HepG2 (cell line): ENCODE results near the gene RREB1. TPM values are rescaled to one million over a fixed set of nuclear protein-coding genes. Genes with fewer than 3 reads are reported as not detected.

Experiments
- AGO1 ChIP-seq: fragments of 200-400 bp; formaldehyde crosslinking; IDR thresholded peaks from 2 replicates; pipeline ENCODE4 v1.6.1; 2017; ENCODE audit warnings: mild to moderate bottlenecking, low read depth, low read length, moderate library complexity; ENCODE audit not compliant: poor library complexity, severe bottlenecking
- CENPX ChIP-seq: sonication (generic); formaldehyde crosslinking; IDR thresholded peaks from 2 replicates; pipeline ENCODE4 v1.9.0; 2021; ENCODE audit warnings: mild to moderate bottlenecking, missing genetic modification reagents, moderate library complexity
- IRF9 ChIP-seq: sonication (generic); formaldehyde crosslinking; IDR thresholded peaks from 2 replicates; pipeline ENCODE4 v1.8.0; 2022; ENCODE audit warnings: missing genetic modification reagents, mild to moderate bottlenecking, borderline replicate concordance
- MLXIP ChIP-seq: sonication (generic); formaldehyde crosslinking; IDR thresholded peaks from 2 replicates; pipeline ENCODE4 v1.9.0; 2021; ENCODE audit warnings: missing genetic modification reagents, borderline replicate concordance
- NR2F1 ChIP-seq, 2 experiments: fragments of 450-650 bp in 1 of 2; formaldehyde crosslinking in 1 of 2; IDR thresholded peaks; 2 replicates each; pipeline versions ENCODE4 v1.5.0 to v1.6.1; 2016 to 2020; ENCODE audit warnings: mild to moderate bottlenecking in 1 of 2, missing compliant biosample characterization in 1 of 2, missing genetic modification reagents in 1 of 2, moderate library complexity in 1 of 2
- SNAPC4 ChIP-seq: sonication (generic); formaldehyde crosslinking; IDR thresholded peaks from 2 replicates; pipeline ENCODE4 v1.4.0; 2020; ENCODE audit warnings: mild to moderate bottlenecking, missing genetic modification reagents
- TBX2 ChIP-seq: sonication (generic); formaldehyde crosslinking; IDR thresholded peaks from 2 replicates; pipeline ENCODE4 v1.5.0; 2020; ENCODE audit warnings: missing genetic modification reagents, mild to moderate bottlenecking, borderline replicate concordance
- TRIM22 ChIP-seq: fragments of 450-650 bp; IDR thresholded peaks from 2 replicates; pipeline ENCODE4 v1.6.1; 2017
- U2AF1 ChIP-seq: fragments of 200-400 bp; formaldehyde crosslinking; optimal IDR thresholded peaks from 2 replicates; pipeline ENCODE3; 2017; ENCODE audit warnings: mild to moderate bottlenecking, low read depth, low read length
- ZNF225 ChIP-seq: sonication (generic); formaldehyde crosslinking; IDR thresholded peaks from 2 replicates; pipeline ENCODE4 v1.4.0; 2020; ENCODE audit warnings: mild to moderate bottlenecking, missing genetic modification reagents
- ZNF513 ChIP-seq: sonication (generic); formaldehyde crosslinking; conservative IDR thresholded peaks from 2 replicates; pipeline ENCODE4 v1.5.0; 2020; ENCODE audit warnings: missing genetic modification reagents
- ZNF589 ChIP-seq: sonication (generic); formaldehyde crosslinking; conservative IDR thresholded peaks from 2 replicates; pipeline ENCODE4 v1.8.0; 2022; ENCODE audit warnings: mild to moderate bottlenecking, moderate library complexity, missing genetic modification reagents
- ZNF768 ChIP-seq: sonication (generic); formaldehyde crosslinking; IDR thresholded peaks from 2 replicates; pipeline ENCODE4 v1.4.0; 2020; ENCODE audit warnings: missing genetic modification reagents
- ZNF878 ChIP-seq: sonication (generic); formaldehyde crosslinking; IDR thresholded peaks from 2 replicates; pipeline ENCODE4 v1.8.1; 2023; ENCODE audit warnings: mild to moderate bottlenecking, missing genetic modification reagents, moderate library complexity
- ZNF891 ChIP-seq: sonication (generic); formaldehyde crosslinking; IDR thresholded peaks from 2 replicates; pipeline ENCODE4 v1.5.0; 2020; ENCODE audit warnings: mild to moderate bottlenecking, missing genetic modification reagents
- polyA plus RNA-seq, 8 experiments: library from polyadenylated mRNA; depleted of rRNA in 3 of 8; stranded (reverse) in 7 of 8; unstranded in 1 of 8; fragments of >200 nt; fragmentation: Illumina TruSeq in 4 of 8; extraction: Trizol in 4 of 8; gene quantifications; 2 replicates each; pipeline versions ENCODE4 v1.2.1 to v1.2.3, GENCODE V29; 2011 to 2016; ENCODE audit warnings: low read depth in 4 of 8, missing spikeins in 1 of 8, mixed read lengths in 1 of 8; ENCODE audit not compliant: insufficient read depth in 1 of 8
- total RNA-seq, 5 experiments: library from RNA; depleted of rRNA; stranded (reverse); fragments of >200 nt; fragmentation: Illumina TruSeq; extraction: Trizol; gene quantifications; 2 replicates each; pipeline ENCODE4 v1.2.3, GENCODE V29; 2016; ENCODE audit warnings: low read depth in 1 of 5

Gene RREB1
- total and polyA plus RNA-seq, 2 of the 13 experiments (the other 11 are each of a cell fraction or from before 2014, with no cell fraction given) = 6.1 to 23.2 TPM

- TF ChIP-seq ZNF225 = peak; percentile 81; the same call in 1 of the 2 replicates
- TF ChIP-seq MLXIP (CRISPR knock-in tag) = no peak
- TF ChIP-seq CENPX (CRISPR knock-in tag) = no peak
- TF ChIP-seq ZNF768 (CRISPR knock-in tag) = no peak; the same call in 1 of the 2 replicates
- 0 out of 2 replicates have a peak, but pooled peaks have one; percentile 55 for TF ChIP-seq SNAPC4 (CRISPR knock-in tag)
- no peak for TF ChIP-seq ZNF589 (CRISPR knock-in tag)
- peak; percentile 73; the same call in 1 of the 2 replicates for TF ChIP-seq ZNF891 (CRISPR knock-in tag)
- TF ChIP-seq U2AF1 = peak; percentile 49
- TF ChIP-seq AGO1 = peak; percentile 76
- no peak; a peak in 1 of 4 replicates for TF ChIP-seq NR2F1 (CRISPR knock-in tag; IDR thresholded peaks at IDR 0.05)
- no peak; the same call in 1 of the 2 replicates for TF ChIP-seq TBX2 (CRISPR knock-in tag)
- no peak for TF ChIP-seq ZNF513 (CRISPR knock-in tag)
- 0 out of 2 replicates have a peak, but pooled peaks have one; percentile 23 for TF ChIP-seq ZNF878 (CRISPR knock-in tag)
- no peak for TF ChIP-seq TRIM22
- peak; percentile 67; the same call in 1 of the 2 replicates for TF ChIP-seq IRF9 (CRISPR knock-in tag)
Measured at GRCh38 chr6:7106752-7107577, 796 bp upstream of the RREB1 start (continued).
